Measurements from ENCODE around the gene CBFA2T3. TPM values are rescaled to one million over a fixed set of nuclear protein-coding genes. Genes with fewer than 3 reads are reported as not detected.

CBFA2T3 gene
- not detected in 2 replicates for total RNA-seq

GRCh38 chr16:88977018-88977811 is at the start of gene CBFA2T3:
TSS of gene CBFA2T3 (minus strand) at chr16:88977207. CDS start at chr16:88976807, 400 bp downstream.

GRCh38 chr16:88866151-88866920 is 110.7 kb downstream of the CBFA2T3 start, which contains the start of gene PABPN1L:
TSS of gene PABPN1L (minus strand) at chr16:88866660. CDS start at chr16:88866606, 54 bp downstream.

DNA sequence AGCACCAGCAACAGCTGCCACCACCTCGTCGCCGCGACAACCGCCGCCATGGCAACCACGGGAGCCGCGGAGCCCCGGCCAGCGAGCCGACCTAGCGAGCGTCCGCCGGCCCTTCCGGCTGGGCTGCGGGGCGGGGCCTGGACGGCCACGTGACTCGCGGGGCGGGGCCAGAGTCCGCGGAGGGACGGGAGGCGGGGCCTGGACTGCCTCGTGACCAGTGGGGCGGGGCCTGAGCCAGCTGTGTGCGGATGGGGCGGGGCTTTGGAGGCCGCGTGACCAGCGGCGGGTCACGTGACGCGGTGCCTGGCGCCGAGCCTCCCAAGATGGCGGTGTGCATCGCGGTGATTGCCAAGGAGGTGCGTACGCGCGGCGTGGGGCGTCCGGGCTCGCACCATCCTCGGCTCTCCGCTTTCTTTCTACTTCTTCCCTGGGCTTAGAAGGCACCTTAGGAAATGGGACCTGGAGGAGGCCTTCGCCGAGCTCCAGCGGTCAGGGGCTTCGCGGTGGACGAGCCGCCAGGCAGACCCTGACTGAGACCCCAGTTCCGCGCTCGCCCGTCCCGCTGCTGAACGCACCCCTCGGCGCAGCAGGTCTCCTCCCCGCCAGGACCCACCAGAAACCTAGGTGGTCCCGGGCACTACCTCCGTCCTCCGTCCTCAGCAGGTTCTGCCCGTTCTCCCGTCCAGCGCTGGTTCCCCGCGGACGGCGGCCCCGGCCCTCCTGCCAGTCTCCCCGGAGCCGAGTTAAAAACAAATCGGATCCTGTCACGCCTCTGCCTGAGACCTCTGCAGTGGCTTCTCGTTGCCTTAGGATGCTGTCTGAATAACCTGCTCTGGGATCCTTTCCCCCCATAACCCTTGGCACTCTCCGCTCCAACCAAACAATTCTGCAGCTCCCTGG is 119.9 kb downstream of the CBFA2T3 start, which contains the start of the genes GALNS and TRAPPC2L:
Gene GALNS, minus strand, starts transcription at position 120 of the 900 bp plus-strand sequence. Its CDS starts 70 bp downstream, at position 50.
Gene TRAPPC2L, plus strand, starts transcription at position 300 of the 900 bp plus-strand sequence. Its CDS starts 24 bp downstream, at position 324.

Other genes with a start within 250 kb of the CBFA2T3 start
- gene PIEZO1, start 192.0 kb downstream of the CBFA2T3 start, total RNA-seq: 229 and 537 TPM in 2 replicates
- 11.6 and 11.8 TPM in 2 replicates for gene CDT1, start 173.4 kb downstream of the CBFA2T3 start, total RNA-seq
- 36.1 and 60.5 TPM in 2 replicates for gene APRT, start 165.3 kb downstream of the CBFA2T3 start, total RNA-seq
- 28.5 and 55.0 TPM in 2 replicates for gene GALNS, start 120.3 kb downstream of the CBFA2T3 start, total RNA-seq
- gene TRAPPC2L, start 120.1 kb downstream of the CBFA2T3 start, total RNA-seq: 26.7 and 27.5 TPM in 2 replicates
- gene PABPN1L, start 110.5 kb downstream of the CBFA2T3 start, total RNA-seq: not detected in 2 replicates
- 16.5 and 22.3 TPM in 2 replicates for gene ACSF3, start 116.6 kb upstream of the CBFA2T3 start, total RNA-seq
- not detected in 2 replicates for gene CDH15, start 194.5 kb upstream of the CBFA2T3 start, total RNA-seq
- not detected in 2 replicates for gene SLC22A31, start 223.3 kb upstream of the CBFA2T3 start, total RNA-seq
- gene ZNF778, start 240.5 kb upstream of the CBFA2T3 start, total RNA-seq: 6.3 and 6.7 TPM in 2 replicates